GM21723 (cell line): ENCODE results near the gene IFNL1.
"Not testable (repeated sequence)": the region's sequence is repeated elsewhere in the genome, so short reads cannot be mapped to it uniquely, and the experiment has no call there.

Experiments
- ATAC-seq: cut with Tn5 transposase; IDR thresholded peaks from one replicate; pipeline ENCODE4 v1.9.1; 2021; ENCODE audit warnings: mild to moderate bottlenecking, moderate library complexity; ENCODE audit not compliant: unreplicated experiment

The IFNL1 gene

GRCh38 chr19:39296055-39296645, at the start of gene IFNL1:
IFNL1 (plus strand) TSS chr19:39296407; CDS start chr19:39296422, 15 bp downstream.
- no peak for ATAC-seq

- ATAC-seq: no peak
These were observed 49.1 kb upstream of the IFNL1 start for GRCh38 chr19:39246951-39247669.

- ATAC-seq: no peak
These were observed 48.2 kb upstream of the IFNL1 start for GRCh38 chr19:39247701-39248664.

GRCh38 chr19:39248806-39249205, 47.4 kb upstream of the IFNL1 start, which contains the start of gene IFNL4:
IFNL4 (minus strand) TSS chr19:39248856.
- ATAC-seq: no peak

GRCh38 chr19:39251081-39251480, 45.1 kb upstream of the IFNL1 start:
- no peak for ATAC-seq

GRCh38 chr19:39251846-39252245, 44.4 kb upstream of the IFNL1 start:
- no peak for ATAC-seq

- no peak for ATAC-seq
These were observed 43.7 kb upstream of the IFNL1 start for GRCh38 chr19:39252458-39252857.

GRCh38 chr19:39253374-39254149, 42.6 kb upstream of the IFNL1 start:
- no peak for ATAC-seq

GRCh38 chr19:39254531-39255345, 41.5 kb upstream of the IFNL1 start:
- no peak for ATAC-seq

GRCh38 chr19:39257227-39257626, 39.0 kb upstream of the IFNL1 start:
- ATAC-seq: no peak

GRCh38 chr19:39261704-39262103, 34.5 kb upstream of the IFNL1 start:
- ATAC-seq: no peak

- ATAC-seq: no peak
These were observed 33.7 kb upstream of the IFNL1 start for GRCh38 chr19:39262496-39262895.

- no peak for ATAC-seq
These were observed 32.3 kb upstream of the IFNL1 start for GRCh38 chr19:39263912-39264305.

- ATAC-seq: no peak
These were observed 31.6 kb upstream of the IFNL1 start for GRCh38 chr19:39264306-39265290.

GRCh38 chr19:39265321-39265916, 30.8 kb upstream of the IFNL1 start:
- ATAC-seq: no peak

GRCh38 chr19:39268085-39268484, 28.1 kb upstream of the IFNL1 start, which contains the start of gene IFNL2:
IFNL2 (plus strand) TSS chr19:39268396; CDS start chr19:39268569, 173 bp downstream.
- not testable (repeated sequence) for ATAC-seq

- ATAC-seq: not testable (repeated sequence)
These were observed 27.5 kb upstream of the IFNL1 start for GRCh38 chr19:39268531-39269223.
